MM.1S (cell line): ENCODE results near the gene ABO.

Source experiments
- DNase-seq: peaks from one replicate; pipeline ENCODE4 v3.0.0-alpha.2; 2015
- H2AFZ ChIP-seq: fragments of 300-600 bp; sonication (generic); 2 replicates; pipeline ENCODE4 v1.6.0; 2016; ENCODE audit warnings: antibody characterized with exemption, low read length
- H3F3A ChIP-seq: fragments of 300-600 bp; sonication (generic); 2 replicates; pipeline ENCODE4 v1.6.1; 2016; ENCODE audit warnings: mild to moderate bottlenecking, antibody characterized with exemption, low read length, moderate library complexity, mixed read lengths; ENCODE audit not compliant: insufficient read depth
- H3K27ac ChIP-seq: fragments of 300-600 bp; sonication (generic); 2 replicates; pipeline ENCODE4 v1.5.1; 2016; ENCODE audit warnings: mild to moderate bottlenecking, low read length
- H3K27me3 ChIP-seq: fragments of 300-600 bp; sonication (generic); replicated peaks from 2 replicates; pipeline ENCODE4 v1.6.0; 2016; ENCODE audit warnings: low read length; ENCODE audit not compliant: insufficient read depth
- H3K36me3 ChIP-seq: fragments of 300-600 bp; sonication (generic); replicated peaks from 2 replicates; pipeline ENCODE4 v1.6.1; 2016; ENCODE audit warnings: mild to moderate bottlenecking, low read length, mixed read lengths; ENCODE audit not compliant: insufficient read depth
- H3K4me1 ChIP-seq: fragments of 300-600 bp; sonication (generic); 2 replicates; pipeline ENCODE4 v1.6.1; 2016; ENCODE audit warnings: low read length, mixed read lengths
- H3K4me2 ChIP-seq: fragments of 300-600 bp; sonication (generic); 2 replicates; pipeline ENCODE4 v1.6.0; 2016; ENCODE audit warnings: low read depth, low read length
- H3K4me3 ChIP-seq: fragments of 300-600 bp; sonication (generic); 2 replicates; pipeline ENCODE4 v1.5.1; 2016; ENCODE audit warnings: low read length, mixed read lengths
- H3K79me2 ChIP-seq: fragments of 300-600 bp; sonication (generic); 2 replicates; pipeline ENCODE4 v1.6.1; 2016; ENCODE audit warnings: mixed run types, low read length, mixed read lengths
- H3K9ac ChIP-seq: fragments of 300-600 bp; sonication (generic); 2 replicates; pipeline ENCODE4 v1.6.1; 2016; ENCODE audit warnings: low read length, mixed read lengths
- H3K9me2 ChIP-seq: fragments of 300-600 bp; sonication (generic); replicated peaks from 2 replicates; pipeline ENCODE4 v1.6.1; 2016; ENCODE audit warnings: mild to moderate bottlenecking, low read length, mixed read lengths; ENCODE audit not compliant: insufficient read depth
- H3K9me3 ChIP-seq: fragments of 300-600 bp; sonication (generic); replicated peaks from 2 replicates; pipeline ENCODE4 v1.6.1; 2016; ENCODE audit warnings: mild to moderate bottlenecking, low read length, mixed read lengths; ENCODE audit not compliant: insufficient read depth
- H4K20me1 ChIP-seq: fragments of 300-600 bp; sonication (generic); 2 replicates; pipeline ENCODE4 v1.6.1; 2016; ENCODE audit warnings: mild to moderate bottlenecking, low read length, moderate library complexity, mixed read lengths; ENCODE audit not compliant: insufficient read depth
- CTCF ChIP-seq: fragments of 300-600 bp; sonication (generic); IDR thresholded peaks from 2 replicates; pipeline ENCODE4 v1.5.1; 2016; ENCODE audit warnings: antibody characterized with exemption, low read length, mixed read lengths
- EZH2 ChIP-seq: fragments of 300-600 bp; sonication (generic); optimal IDR thresholded peaks from 2 replicates; pipeline ENCODE3; 2017; ENCODE audit warnings: low read depth, mild to moderate bottlenecking, antibody characterized with exemption, low read length, mixed read lengths
- EZH2phosphoT487 ChIP-seq: fragments of 300-600 bp; sonication (generic); IDR thresholded peaks from 2 replicates; pipeline ENCODE4 v1.6.1; 2018; ENCODE audit warnings: antibody characterized with exemption, low read length

ABO gene

GRCh38 chr9:133315997-133316396 is 41.0 kb upstream of the ABO start:
- Histone ChIP-seq H3K9me2 (no peaks in the 10 kb centered on the region), H3K36me3 (no peaks in the 10 kb centered on the region), H3K27me3 (peaks cover 39% of the 10 kb centered on the region), H2AFZ (no peak overlapping the region), H3K4me3 (no peak overlapping the region), H3K4me1 (no peaks in the 10 kb centered on the region), H4K20me1 (no peaks in the 10 kb centered on the region), H3K27ac (no peak overlapping the region), H3F3A (no peaks in the 10 kb centered on the region), H3K4me2 (no peak overlapping the region), H3K9ac (no peak overlapping the region), H3K9me3 (no peaks in the 10 kb centered on the region), H3K79me2 (no peaks in the 10 kb centered on the region)
- DNase-seq = no peak
- TF ChIP-seq EZH2 (no peak), CTCF (no peak), EZH2phosphoT487 (no peak)

- Histone ChIP-seq H4K20me1 (no peaks in the 10 kb centered on the region), H3K9me2 (no peaks in the 10 kb centered on the region), H3K4me2 (no peak overlapping the region), H3K36me3 (no peaks in the 10 kb centered on the region), H2AFZ (no peak overlapping the region), H3K79me2 (no peaks in the 10 kb centered on the region), H3K4me3 (no peak overlapping the region), H3K9me3 (no peaks in the 10 kb centered on the region), H3K27me3 (peaks cover 49% of the 10 kb centered on the region), H3K9ac (no peak overlapping the region), H3K27ac (no peak overlapping the region), H3F3A (no peaks in the 10 kb centered on the region), H3K4me1 (no peaks in the 10 kb centered on the region)
- no peak for DNase-seq
- TF ChIP-seq EZH2 (no peak), EZH2phosphoT487 (no peak), CTCF (no peak)
Observed at GRCh38 chr9:133309608-133310007, 34.6 kb upstream of the ABO start.

- Histone ChIP-seq H3K9me2 (no peaks in the 10 kb centered on the region), H3K9me3 (no peaks in the 10 kb centered on the region), H3F3A (no peaks in the 10 kb centered on the region), H3K4me1 (no peaks in the 10 kb centered on the region), H3K27me3 (peaks cover 72% of the 10 kb centered on the region), H3K79me2 (no peaks in the 10 kb centered on the region), H3K4me3 (no peak overlapping the region), H3K9ac (no peak overlapping the region), H4K20me1 (no peaks in the 10 kb centered on the region), H3K4me2 (no peak overlapping the region), H2AFZ (no peak overlapping the region), H3K27ac (no peak overlapping the region), H3K36me3 (no peaks in the 10 kb centered on the region)
- TF ChIP-seq EZH2 (no peak), CTCF (no peak), EZH2phosphoT487 (no peak)
- DNase-seq = no peak
Observed at GRCh38 chr9:133307301-133307700, 32.3 kb upstream of the ABO start.
